ENCODE measurements around the gene ZP4.

GRCh38 chr1:237891979-237892378 lies 1.3 kb upstream of the ZP4 start:
- TF ChIP-seq MAX (IDR thresholded peaks at IDR 0.05) (no peak), CTCF (IDR thresholded peaks at IDR 0.05; ENCODE audit: control extremely low read depth in 1 of 3, insufficient read depth in 1 of 3, low read depth in 1 of 3, low read length in 3 of 3) (no peak), POLR2A (IDR thresholded peaks at IDR 0.05; ENCODE audit: control extremely low read depth in 1 of 2, low read depth in 2 of 2, low read length in 2 of 2) (no peak), TEAD4 (IDR thresholded peaks at IDR 0.05; ENCODE audit: low read depth, low read length) (no peak), EZH2 (IDR thresholded peaks at IDR 0.05; ENCODE audit: low read depth, low read length, severe bottlenecking) (no peak), CREB1 (IDR thresholded peaks at IDR 0.05) (no peak), NRF1 (IDR thresholded peaks at IDR 0.05; ENCODE audit: low read depth, low read length) (no peak), USF2 (IDR thresholded peaks at IDR 0.05; ENCODE audit: low read length) (no peak), TBP (IDR thresholded peaks at IDR 0.05; ENCODE audit: low read depth, low read length) (no peak), ATF2 (IDR thresholded peaks at IDR 0.05; ENCODE audit: low read length) (no peak), RNF2 (IDR thresholded peaks at IDR 0.05; ENCODE audit: borderline replicate concordance, low read depth, low read length, missing control alignments, poor library complexity, severe bottlenecking) (no peak)
